Astrocyte of the hippocampus (primary cell): Measurements from ENCODE around the gene PEX11G.
A peak's percentile ranks its signal among the peaks of the same experiment; 100 is the strongest.

ENCODE experiments used
- DNase-seq: peaks from one replicate; pipeline ENCODE4 v3.0.0; 2011; ENCODE audit warnings: low read depth, low spot score

PEX11G gene

DNA sequence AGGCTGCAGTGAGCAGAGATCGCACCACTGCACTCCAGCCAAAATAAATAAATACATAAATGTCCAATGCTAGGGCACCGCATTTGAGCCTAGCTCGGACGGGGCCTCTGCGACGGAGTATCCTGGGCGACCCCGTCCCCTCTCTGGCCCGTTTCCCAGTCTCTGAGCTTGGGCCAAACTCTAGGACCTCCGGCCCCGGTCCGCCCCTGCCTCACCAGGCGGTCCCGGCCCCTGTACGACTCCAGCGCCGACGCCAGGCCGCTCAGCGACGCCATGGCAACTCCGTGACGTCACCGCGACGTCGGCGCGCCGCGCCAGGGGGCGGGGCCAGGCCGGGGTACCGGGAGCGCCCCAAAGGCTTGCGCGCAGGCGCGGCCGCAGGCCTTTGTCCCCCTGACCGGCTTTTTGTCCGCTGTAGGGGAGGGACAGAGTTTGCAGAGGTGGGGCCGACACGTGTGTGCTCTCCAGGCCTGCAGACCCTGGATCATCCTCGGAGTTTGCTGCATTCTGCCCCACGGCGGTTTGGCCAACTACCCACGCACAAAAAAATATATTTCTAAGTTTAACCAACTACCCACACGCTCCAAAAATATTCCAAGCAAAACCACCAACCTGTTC is at the start of gene PEX11G:
TSS of gene PEX11G (minus strand) at position 300 of the 618 bp plus-strand sequence. CDS start at position 275, 25 bp downstream.
- DNase-seq: peak; percentile 96

DNA sequence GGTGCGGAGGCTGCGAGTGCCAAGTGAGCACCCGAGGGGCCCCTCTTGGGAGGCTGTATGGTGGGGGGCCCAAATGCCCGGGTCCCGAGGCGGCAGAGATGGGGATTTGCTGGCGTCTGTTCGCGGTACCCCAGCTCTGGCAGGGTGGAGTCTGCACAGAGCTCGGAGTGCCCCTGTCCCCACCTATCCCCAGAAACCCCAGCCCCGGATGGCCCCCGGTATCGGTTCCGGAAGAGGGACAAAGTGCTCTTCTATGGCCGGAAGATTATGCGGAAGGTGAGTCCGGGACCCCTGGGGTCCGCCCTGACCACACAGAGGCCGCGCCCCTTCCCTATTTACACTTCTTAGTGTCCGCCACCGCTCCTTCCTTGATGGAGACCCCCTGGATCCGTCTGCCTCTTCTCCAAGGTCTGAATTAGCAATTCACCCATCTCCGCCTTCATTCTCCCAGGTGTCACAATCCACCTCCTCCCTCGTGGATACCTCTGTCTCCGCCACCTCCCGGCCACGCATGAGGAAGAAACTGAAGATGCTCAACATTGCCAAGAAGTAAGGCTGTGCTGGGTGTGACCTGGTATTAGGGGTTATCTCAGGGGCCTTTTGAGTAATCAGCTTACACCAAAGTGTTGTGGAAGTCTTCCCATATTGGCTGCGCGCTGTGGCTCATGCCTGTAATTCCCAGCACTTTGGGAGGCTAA is 47.3 kb upstream of the PEX11G start:
- DNase-seq: no peak

DNA sequence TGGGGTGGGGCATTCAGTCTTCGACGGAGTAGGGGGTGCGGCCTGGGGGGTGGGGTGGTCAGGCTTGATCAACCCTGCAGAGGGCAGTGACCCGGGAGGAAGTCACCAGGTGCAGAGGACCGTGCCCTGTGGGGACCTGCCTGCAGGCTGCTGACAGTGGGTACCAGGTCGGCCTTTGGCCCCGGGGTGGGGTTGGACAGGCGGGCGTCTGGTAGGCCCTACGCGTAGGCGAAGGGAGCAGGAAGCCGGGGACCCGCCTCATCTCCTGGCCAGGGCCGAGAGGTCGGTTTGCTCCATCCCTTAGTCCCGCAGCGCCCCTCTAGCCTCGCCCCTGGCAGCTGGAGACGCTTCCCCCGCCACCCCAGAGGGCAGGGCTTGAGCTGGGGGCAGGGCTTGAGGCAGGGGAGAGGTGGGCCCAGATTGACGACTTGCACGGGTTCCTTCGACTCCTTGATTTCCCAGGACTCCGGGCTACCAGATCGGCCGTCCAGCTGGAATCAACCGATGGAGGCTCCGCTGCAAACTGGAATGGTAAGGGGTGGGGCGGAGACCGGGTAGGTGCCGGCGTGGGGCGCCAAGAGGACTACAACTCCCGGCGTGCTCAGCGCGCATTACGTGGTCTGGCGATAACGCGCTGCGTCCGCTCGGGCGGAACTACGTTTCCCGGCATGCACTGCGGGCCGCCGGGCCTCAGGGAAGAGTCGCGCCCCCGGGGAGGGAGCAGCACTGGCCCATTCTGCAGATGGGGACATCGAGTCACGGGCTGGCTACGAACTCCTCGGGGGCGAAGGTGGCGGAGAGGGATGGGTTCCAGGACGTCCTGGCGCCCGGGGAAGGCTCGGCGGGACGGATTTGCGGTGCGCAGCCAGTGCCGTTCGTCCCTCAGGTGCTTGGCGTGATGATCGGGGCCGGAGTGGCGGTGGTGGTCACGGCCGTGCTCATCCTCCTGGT is 46.5 kb upstream of the PEX11G start, which contains the start of gene PNPLA6:
TSS of gene PNPLA6 (plus strand) at position 671 of the 951 bp plus-strand sequence. CDS start at position 743, 72 bp downstream.
- peak; percentile 98 for DNase-seq

DNA sequence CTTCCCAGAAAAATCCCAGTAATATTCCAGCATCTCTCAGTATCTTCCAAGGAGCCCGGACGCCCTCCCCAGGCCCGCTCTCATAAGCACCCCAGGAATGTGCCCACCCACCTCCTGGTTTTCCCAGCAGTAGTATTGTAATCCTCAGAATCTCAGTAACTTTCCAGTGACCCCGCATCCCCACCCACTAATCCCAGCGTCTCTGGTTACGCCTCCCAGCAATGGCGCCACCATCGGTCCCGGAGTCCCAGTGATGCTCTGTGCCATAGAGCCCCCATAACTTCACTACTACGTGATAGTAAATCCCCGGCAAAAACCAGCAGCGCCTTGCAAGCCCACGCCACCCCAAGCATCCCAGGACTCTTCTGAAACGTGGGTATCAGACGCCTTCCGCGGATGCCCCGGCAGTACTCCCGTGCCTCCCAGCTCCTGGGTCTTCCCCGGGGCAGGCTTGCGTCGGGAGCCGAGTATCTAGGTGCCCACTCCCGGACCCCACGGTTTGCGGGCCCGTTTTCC is 45.8 kb upstream of the PEX11G start:
- DNase-seq: peak; percentile 87

DNA sequence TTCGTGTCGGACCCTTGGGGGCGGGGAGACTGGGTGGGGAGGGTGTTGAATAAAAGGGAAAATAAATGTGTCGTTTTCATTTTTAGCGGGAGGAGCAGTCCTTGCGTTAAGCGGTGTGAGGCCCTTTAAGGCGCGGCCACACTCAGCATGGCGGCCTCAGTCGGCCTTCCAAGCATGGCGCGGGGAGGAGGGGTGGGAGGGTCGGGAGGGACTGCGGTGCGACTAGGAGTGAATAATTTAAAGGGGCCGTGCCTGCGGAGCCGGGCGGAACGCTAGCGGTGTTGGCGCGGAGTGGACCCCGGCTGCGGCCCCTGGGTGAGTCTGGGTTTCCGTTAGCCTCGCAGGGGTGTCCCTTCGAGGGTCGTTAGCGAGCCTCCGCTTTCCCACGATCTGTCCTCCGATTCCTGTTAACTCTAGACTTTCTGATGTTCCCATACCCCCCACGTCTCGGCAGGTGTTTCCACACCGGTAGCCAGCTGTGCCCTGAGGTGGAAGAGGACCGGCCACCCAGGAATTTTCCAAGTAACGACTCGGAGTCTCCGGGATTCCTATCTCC is 45.2 kb upstream of the PEX11G start:
- DNase-seq: peak; percentile 94

DNA sequence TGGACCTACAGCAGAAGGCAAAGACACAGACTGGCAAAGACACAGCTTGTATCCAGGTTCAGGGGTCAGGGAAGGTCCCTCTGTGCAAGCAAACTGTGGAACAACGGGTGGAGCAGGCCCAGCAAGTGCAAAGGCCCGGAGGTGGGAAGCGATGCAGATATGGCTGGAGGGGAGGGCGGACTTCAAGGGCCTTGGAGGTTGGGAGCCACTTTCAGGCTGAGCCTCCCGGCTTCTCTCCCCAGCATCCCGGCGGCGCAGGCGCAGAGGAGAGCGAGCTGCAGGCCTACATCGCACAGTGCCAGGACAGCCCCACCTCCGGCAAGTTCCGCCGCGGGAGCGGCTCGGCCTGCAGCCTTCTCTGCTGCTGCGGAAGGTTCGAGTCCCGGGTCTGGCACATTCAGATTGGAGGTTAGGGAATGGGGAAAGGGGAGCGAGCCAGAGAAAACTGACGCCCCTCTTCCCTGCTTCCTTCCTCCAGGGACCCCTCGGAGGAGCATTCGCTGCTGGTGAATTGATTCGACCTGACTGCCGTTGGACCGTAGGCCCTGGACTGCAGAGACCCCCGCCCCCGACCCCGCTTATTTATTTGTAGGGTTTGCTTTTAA is 44.5 kb upstream of the PEX11G start:
- peak; percentile 56 for DNase-seq

DNA sequence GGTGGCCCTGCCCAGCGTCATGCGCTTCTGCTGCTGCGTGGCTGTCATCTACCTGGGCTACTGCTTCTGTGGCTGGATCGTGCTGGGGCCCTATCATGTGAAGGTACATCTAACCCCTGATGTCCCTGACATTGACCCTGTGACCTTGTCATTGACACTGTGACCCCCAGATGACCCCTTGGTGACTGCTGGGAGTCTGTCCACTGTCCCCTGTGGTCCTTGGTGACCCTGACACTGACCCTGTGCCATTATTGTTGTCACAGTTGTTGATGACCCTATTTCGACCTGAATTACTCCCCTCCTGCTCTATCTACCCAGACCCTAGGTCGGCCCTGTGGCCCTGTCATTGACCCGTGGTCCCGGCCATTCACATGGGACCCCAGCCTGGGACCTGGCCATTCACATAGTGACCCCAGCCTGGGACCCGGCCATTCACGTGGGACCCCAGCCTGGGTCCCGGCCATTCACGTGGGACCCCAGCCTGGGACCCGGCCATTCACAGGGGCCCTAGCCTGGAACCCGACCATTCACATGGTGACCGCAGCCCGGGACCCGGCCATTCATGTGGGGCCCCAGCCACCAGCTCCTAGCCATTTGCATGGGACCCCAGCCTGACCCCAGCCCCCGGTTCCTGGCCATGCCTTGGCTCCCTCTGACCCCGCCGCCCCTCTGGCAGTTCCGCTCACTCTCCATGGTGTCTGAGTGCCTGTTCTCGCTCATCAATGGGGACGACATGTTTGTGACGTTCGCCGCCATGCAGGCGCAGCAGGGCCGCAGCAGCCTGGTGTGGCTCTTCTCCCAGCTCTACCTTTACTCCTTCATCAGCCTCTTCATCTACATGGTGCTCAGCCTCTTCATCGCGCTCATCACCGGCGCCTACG is 41.0 kb upstream of the PEX11G start:
- no peak for DNase-seq

DNA sequence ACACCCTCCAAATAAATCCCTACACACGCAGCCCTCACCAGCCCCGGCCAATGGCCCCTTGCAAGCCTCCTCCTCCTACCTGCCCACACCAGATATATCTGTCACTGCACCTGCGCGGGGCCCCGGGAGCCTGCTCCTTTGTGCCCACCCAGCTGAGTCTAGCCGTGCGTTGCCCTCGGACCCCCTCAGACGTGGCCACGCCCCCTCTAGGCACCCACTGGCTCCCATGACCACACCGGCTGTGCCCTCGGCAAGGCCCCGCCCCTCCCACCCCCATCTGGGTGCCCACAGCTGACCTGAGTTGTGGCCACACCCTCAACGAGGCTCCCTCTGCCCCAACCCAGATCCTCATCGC is 40.4 kb upstream of the PEX11G start:
- DNase-seq: no peak

DNA sequence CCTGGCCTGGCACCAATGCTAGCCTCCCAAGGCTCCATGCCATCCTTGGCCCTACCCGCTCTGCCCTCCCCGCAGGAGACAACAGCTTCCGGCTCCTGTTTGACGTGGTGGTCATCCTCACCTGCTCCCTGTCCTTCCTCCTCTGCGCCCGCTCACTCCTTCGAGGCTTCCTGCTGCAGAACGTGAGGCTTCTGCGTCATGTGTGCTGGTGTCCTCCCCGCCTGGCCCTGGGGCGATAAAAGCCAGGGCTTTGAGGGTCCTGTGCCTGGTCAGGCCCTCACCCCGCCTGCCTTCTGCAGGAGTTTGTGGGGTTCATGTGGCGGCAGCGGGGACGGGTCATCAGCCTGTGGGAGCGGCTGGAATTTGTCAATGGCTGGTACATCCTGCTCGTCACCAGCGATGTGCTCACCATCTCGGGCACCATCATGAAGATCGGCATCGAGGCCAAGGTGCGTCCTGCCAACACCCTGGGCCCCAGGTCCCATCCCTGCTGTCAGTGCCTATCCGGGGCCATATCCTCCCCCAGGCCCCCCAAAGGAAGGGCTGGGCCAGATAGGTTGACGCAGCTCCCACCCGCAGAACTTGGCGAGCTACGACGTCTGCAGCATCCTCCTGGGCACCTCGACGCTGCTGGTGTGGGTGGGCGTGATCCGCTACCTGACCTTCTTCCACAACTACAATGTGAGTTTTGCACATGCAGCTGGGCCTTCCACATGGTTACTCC is 39.8 kb upstream of the PEX11G start:
- DNase-seq: no peak

DNA sequence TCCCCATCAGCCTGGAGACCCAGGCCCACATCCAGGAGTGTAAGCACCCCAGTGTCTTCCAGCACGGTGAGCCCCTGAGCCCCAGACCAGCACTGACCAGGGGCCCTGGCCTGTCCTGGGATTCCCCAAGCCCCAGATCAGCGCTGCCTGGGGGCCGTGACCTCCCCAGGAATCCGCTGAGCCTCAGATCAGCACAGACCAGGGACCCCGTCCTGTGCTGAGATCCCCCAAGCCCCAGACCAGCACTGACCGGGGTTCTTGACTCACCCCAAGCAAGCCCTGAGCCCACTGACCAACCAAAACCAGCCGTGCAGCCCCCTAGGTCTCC is 39.3 kb upstream of the PEX11G start:
- DNase-seq: no peak

DNA sequence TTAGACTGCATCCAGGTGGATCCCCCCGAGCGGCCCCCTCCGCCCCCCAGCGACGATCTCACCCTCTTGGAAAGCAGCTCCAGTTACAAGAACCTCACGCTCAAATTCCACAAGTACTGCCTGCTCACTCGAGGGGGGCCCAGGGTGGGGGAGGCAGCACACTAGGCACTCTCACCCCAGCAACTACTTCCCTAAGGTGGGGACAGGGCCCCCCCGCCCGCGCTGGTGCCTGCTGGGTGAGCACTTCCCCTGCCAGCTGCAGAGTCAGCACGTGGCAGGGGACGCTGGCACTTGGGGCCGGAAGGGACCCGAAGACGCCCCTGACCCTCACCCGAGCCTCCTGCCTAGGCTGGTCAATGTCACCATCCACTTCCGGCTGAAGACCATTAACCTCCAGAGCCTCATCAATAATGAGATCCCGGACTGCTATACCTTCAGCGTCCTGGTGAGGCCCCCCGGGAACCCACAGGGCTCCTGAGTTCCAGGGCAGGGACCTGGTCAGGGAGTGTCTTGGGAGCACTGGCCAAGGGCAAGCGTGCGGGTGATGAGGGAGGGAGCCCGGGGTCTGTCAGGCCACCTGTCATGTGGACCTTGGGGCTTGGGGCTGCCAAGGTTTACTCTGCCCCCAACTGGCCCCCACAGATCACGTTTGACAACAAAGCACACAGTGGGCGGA is 38.8 kb upstream of the PEX11G start:
- DNase-seq: no peak

DNA sequence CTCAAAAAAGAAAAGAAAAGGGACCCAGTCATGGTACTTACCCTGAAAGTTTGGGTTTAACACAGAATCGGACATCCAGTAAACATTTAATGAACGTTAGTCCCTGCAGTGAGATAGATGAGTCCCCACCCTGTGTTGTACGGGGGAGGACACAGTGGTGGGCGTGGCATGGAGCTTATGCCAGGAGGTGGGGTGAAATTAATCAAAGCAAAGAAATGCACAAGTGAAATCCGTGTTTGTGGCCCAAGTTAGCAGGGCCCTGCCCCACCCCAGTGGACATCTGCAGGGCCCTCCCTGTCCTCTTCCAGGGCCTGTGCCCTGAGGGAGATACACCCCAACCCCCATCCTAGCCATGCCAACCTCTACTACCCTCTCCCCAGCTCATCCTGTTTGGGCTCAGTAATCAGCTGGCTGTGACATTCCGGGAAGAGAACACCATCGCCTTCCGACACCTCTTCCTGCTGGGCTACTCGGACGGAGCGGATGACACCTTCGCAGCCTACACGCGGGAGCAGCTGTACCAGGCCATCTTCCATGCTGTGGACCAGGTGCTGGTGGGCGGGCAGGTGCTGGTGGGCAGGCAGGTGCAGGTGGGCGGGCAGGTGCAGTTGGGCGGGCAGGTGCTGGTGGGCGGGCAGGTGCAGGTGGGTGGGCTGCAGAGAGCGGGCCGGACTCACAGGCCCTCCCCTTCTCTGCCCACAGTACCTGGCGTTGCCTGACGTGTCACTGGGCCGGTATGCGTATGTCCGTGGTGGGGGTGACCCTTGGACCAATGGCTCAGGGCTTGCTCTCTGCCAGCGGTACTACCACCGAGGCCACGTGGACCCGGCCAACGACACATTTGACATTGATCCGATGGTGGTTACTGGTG is 37.5 kb upstream of the PEX11G start:
- no peak for DNase-seq

DNA sequence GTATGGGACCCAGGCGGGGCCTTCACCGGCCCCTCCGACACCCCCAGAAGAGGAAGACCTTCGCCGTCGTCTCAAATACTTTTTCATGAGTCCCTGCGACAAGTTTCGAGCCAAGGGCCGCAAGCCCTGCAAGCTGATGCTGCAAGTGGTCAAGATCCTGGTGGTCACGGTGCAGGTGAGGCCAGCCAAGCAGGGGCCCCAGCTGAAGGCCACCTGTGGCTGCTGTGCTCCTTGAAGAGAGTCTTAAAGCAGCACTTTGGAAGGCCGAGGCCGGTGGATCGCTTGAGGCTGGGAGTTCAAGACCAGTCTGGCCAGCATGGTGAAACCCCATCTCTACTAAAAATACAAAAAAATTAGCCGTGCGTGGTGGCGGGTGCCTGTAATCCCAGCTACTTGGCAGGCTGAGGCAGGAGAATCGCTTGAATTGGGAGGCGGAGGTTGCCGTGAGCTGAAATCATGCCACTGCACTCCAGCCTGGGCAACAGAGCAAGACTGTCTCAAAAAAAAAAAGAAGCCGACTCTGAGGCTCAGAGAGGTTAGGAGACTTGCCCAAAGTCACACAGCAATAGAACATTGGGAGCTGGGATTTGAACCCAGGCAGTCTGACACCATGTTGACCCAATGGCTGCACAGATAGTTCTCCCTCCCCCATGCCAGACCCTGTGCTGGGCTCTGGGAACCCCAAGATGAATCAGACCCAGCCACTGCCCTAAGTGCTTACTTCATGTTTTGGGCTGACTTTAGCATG is 36.3 kb upstream of the PEX11G start:
- no peak for DNase-seq

DNA sequence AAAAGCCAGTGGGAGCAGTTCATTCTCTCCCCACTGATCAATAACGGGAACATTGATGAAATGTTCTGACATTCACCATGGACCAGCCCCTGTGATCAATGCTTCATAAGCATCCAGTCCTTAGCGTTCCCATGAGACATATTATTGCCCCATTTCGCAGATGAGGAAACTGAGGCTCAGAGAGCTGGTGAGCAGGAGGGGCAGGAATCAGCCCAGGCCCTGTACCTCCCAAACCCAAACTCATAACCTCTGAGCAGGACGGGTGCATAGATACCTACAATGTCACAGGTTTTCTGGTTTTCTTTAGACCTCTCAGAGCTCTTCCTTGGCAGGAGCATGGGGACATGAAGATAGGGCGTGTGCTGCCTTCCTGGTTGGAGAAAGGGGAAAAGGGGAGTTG is 35.7 kb upstream of the PEX11G start:
- DNase-seq: no peak

DNA sequence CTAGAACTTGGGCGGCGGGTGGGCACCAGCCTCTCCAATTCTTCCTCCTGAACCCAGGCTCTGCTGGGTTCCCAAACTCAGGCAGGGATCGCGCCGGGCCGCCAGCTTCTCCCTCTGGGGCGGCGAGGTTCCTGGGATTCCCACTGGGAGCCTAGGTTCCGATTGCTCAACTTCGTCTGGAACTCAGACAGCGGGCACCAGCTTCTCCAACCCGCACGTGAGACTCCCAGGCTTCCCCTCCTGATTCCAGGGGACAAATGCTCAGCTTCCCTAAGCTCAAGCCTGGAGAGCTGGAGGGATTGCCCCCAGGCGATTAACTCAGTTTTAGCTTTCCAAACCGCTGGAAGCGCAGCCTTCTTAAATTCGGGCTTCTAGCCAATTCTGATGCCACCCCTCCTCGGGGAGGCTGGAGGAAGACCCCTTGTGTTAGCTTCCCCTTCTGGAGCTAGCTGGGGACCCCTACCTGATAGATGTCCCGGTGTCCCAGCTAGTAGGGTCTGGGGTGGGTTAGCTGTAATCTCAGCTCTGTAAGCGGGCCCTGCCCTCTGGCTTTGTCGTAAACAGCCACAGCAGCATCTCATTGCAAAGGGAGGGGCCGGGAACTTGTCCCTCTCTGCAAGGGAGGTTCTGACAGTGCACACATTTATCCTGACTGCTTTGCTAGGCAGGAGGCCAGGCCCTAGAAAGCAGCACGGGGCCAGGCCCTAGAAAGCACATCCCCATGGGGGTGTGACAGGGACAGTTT is 34.3 kb upstream of the PEX11G start:
- DNase-seq: no peak

DNA sequence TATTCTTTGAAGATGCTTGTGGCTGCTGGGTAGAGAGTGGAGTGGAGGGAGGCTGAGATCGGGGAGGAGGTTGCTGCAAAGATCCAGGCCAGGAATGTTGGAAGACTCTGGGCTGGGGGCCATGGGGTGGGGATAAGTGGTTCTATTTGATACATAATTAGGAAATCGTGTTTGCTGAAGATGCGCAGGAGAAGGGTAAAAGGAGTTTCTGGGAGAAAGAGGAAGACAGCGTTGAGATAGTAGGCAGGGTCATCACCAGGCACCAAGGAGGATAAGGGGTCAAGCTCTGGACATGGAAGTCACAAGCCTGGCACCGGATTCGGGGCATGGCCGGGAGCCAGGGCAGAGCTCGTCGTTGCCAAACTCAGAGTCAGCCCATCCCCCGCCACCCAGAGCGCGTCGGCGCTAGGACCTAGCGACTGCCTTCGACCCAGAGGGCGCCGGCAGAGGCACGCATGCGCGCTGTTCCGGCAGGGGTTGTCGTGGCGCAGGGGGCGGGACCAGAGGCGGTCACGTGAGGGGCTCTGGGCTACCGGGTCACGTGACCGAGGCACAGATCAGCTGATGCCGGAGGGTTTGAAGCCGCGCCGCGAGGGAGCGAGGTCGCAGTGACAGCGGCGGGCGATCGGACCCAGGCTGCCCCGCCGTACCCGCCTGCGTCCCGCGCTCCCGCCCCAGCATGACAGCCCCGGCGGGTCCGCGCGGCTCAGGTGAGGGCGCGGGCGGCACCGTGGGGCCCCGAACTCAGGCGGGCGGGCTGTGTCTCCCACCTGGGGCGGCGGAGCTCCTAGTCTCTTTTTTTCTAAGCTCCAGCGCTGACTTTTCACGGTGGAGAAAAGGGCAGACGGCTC is 33.5 kb upstream of the PEX11G start, which contains the start of gene MCOLN1:
TSS of gene MCOLN1 (plus strand) at position 553 of the 851 bp plus-strand sequence. CDS start at position 680, 127 bp downstream.
- peak; percentile 99 for DNase-seq
